Activated naive CD8-positive, alpha-beta T cell (primary cell): Measurements from ENCODE around the gene LHCGR.

Source experiments
- H3K27ac Mint-ChIP-seq: one replicate; pipeline ENCODE4 v1.8.0; 2021; ENCODE audit warnings: mixed read lengths
- H3K27me3 Mint-ChIP-seq: one replicate; pipeline ENCODE4 v1.8.0; 2021; ENCODE audit warnings: mixed read lengths
- H3K36me3 Mint-ChIP-seq: one replicate; pipeline ENCODE4 v1.8.0; 2021; ENCODE audit warnings: mixed read lengths
- H3K4me1 Mint-ChIP-seq: one replicate; pipeline ENCODE4 v1.8.0; 2021; ENCODE audit warnings: low read depth, mixed read lengths
- H3K4me3 Mint-ChIP-seq: one replicate; pipeline ENCODE4 v1.8.0; 2021; ENCODE audit warnings: mild to moderate bottlenecking, mixed read lengths
- H3K9me3 Mint-ChIP-seq: one replicate; pipeline ENCODE4 v1.8.0; 2021; ENCODE audit warnings: low read depth, mixed read lengths

LHCGR gene

DNA sequence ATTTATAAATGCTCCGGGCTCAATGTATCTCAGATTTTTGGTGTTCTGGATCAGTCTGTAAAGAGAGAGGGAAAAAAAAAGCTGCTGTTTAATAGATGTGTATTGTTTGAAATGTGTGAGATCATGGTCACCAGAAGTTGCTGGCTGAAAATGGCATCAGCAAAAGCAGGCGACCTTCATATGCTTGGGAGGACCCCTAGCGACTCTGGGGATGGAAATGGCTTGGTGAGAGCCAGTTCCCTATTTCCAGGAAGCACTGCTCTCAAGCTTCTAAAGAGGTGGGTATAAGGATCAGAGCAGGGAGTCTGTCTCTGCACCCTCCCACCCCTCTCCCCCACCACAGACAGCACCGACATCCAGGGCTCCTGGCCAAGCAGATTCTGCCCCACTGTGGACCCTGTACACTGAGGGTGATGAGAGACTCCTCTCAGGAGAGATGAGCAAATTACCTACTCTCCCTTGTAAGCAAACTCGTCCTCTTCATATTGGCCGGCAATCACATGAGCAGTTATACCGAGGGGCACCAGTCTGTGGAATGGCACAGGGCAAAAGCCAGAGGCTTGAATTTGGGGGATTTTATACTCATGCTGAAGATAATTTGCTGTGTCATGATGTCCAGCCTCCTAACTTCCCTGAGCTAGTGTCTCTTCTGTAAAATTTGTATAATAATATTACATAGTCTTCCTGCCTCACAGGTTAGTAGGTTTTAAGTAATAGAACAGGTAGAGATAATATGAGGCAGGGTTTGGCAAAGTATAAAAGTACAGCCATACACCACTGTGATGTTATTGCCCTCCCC is 29.6 kb downstream of the LHCGR start:
- Mint-ChIP-seq H3K27me3 (peaks cover 7% of the 10 kb centered on the region), H3K4me3 (no peak overlapping the region), H3K36me3 (no peaks in the 10 kb centered on the region), H3K27ac (no peak overlapping the region), H3K9me3 (no peaks in the 10 kb centered on the region), H3K4me1 (no peaks in the 10 kb centered on the region)

DNA sequence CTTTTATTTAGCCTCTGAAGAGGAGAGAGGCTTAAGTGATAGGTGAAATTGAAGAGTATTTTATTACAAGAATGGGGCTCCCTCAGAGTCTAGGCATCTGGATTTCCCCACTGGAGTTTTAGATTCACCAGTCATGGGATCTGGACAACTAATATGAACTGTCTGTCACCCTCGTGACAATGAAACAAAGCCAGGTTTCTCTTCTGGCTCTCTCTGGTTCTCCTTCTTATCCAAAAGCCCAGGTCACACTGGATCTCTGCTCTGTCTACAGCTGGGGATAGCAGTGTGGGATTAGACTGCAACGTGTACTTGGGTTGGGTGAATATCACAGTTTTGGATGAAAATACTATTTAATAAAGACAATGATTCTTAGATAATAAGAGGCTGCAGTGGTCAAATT is 31.2 kb downstream of the LHCGR start:
- Mint-ChIP-seq H3K36me3 (no peaks in the 10 kb centered on the region), H3K27ac (no peak overlapping the region), H3K9me3 (no peaks in the 10 kb centered on the region), H3K27me3 (peaks cover 8% of the 10 kb centered on the region), H3K4me1 (no peaks in the 10 kb centered on the region), H3K4me3 (no peak overlapping the region)

DNA sequence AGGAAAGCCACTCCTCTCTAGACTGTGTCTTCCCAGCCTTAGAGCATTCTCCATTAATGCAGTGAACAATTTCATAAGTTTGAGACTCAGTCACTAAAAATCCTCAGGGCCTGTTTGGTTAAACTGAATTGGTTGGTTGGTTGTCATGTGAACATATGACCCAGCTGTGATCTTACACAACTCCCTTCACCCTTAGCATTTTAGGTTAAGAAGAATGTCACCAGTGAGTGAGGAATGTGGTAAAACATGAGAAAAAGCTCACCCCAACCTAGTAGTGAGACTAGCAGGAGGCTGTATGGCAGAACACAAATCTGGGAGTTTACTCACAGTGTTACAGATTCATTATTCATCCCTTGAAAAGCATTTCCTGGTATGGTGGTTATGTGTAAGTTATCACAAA is 32.4 kb downstream of the LHCGR start:
- peaks cover 4% of the 10 kb centered on the region for H3K27me3 Mint-ChIP-seq
- no peaks in the 10 kb centered on the region for H3K4me1 Mint-ChIP-seq
- H3K9me3 Mint-ChIP-seq = no peaks in the 10 kb centered on the region
- H3K4me3 Mint-ChIP-seq = no peak overlapping the region
- no peaks in the 10 kb centered on the region for H3K36me3 Mint-ChIP-seq
- H3K27ac Mint-ChIP-seq = no peak overlapping the region

DNA sequence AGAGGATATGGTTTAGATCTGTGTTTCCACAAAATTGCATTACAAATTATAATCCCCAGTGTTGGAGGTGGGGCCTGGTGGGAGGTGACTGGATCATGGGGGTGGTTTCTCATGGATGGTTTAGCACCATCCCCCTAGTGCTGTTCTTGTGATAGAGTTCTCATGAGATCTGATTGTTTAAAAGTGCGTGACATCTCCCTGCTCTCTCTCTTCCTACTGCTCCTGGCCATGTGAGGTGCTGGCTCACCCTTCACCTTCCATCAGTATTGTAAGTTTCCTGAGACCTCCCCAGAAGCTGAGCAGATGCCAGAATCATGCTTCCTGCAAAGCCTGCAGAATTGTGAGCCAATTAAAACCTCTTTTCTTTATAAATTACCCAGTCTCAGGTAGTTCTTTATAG is 33.1 kb downstream of the LHCGR start:
- Mint-ChIP-seq H3K9me3 (no peaks in the 10 kb centered on the region), H3K36me3 (no peaks in the 10 kb centered on the region), H3K27ac (no peak overlapping the region), H3K27me3 (peaks cover 2% of the 10 kb centered on the region), H3K4me1 (no peaks in the 10 kb centered on the region), H3K4me3 (no peak overlapping the region)

DNA sequence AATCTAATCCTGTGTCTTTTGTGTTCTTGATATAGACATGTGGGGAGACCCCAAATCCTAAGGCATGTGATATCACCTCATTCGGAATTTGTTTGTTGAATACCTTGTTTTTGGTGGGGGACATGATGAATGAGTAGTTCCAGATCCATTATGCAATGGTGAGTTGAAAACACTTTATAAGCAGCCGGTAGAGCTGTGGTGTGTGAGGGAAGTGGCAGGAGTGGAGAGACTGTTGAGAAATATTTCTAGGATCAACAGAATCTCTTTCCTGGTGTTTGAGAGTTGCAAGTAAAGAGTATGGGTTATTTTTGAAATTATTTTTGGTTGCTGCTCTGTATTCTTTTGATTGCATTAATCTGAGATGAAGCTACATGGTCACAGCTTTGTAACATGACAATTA is 34.4 kb downstream of the LHCGR start:
- H3K9me3 Mint-ChIP-seq = no peaks in the 10 kb centered on the region
- peaks cover 2% of the 10 kb centered on the region for H3K27me3 Mint-ChIP-seq
- no peak overlapping the region for H3K27ac Mint-ChIP-seq
- no peaks in the 10 kb centered on the region for H3K4me1 Mint-ChIP-seq
- H3K4me3 Mint-ChIP-seq = no peak overlapping the region
- H3K36me3 Mint-ChIP-seq = no peaks in the 10 kb centered on the region

DNA sequence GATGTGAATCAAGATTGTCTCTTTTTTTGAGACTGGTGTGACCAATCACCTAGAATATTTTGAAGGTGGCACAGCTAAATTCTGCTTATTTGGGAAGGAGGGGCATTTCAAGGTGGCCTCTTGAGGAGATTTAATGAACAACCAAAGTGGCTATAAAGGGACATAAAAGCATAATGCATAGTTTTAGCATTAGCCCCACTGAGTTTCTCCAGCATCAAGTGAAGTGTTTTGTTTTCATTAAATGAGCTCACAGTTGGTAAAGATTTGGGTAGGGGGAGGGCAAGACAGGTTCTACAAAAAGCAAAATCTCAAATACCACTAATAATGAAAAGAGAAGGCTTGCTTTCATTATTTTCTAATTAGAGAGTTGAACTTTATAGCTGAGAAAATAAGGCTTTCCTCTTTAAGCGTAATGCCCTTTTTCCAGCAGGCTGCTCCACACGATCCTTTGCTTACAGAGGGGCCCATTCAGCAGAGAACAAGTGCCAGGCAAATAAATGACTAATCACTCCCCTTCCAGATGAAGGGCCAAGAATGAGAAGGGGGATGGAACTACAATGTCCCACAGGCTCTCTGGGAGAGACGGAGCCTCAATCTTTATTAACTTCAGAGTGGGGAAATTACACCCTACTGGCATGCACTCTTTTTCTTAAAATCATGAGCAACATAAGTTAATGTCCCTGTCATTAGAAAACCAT is 35.9 kb downstream of the LHCGR start:
- H3K4me1 Mint-ChIP-seq = no peaks in the 10 kb centered on the region
- no peaks in the 10 kb centered on the region for H3K9me3 Mint-ChIP-seq
- no peak overlapping the region for H3K4me3 Mint-ChIP-seq
- peaks cover 2% of the 10 kb centered on the region for H3K27me3 Mint-ChIP-seq
- H3K27ac Mint-ChIP-seq = no peak overlapping the region
- no peaks in the 10 kb centered on the region for H3K36me3 Mint-ChIP-seq

DNA sequence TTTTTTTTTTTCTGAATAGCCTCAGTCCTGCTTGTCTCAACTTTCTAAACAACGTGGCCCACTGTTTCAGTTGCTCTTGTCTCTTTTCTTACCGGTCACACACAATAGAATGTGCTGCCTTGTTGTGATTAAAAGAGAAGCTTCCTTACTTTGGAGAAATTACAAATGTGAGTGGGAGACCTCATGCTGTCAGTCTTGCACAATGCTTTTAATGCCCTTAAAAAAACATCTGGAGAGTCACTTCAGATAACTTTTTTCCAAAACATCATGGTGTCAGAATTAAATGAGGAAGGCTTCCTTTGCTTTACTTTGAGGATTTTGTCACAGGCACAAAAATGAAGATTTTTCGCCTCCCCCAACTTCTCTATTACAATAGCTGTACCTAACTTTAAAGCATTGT is 37.7 kb downstream of the LHCGR start:
- H3K4me3 Mint-ChIP-seq = no peak overlapping the region
- H3K27me3 Mint-ChIP-seq = peaks cover 2% of the 10 kb centered on the region
- H3K36me3 Mint-ChIP-seq = no peaks in the 10 kb centered on the region
- no peaks in the 10 kb centered on the region for H3K9me3 Mint-ChIP-seq
- H3K4me1 Mint-ChIP-seq = no peaks in the 10 kb centered on the region
- H3K27ac Mint-ChIP-seq = no peak overlapping the region

DNA sequence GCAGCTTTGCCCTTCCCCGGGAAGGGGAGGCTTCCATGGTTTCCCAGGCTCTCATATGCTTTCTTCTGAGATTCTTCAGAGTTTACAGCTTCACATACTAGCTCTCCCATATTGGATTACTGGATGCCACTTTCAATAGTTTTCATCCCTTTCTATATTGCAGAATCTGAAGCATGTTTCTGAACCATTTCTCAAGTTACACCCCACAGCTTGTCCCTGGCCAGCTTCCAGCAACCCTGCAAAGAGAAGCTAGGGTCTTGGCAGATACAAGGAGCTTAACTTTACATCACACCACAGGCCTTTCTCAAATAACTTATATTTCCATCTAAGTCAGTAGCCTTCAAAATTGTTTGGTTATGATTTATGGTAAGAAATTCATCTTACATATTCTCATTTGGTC is 39.6 kb downstream of the LHCGR start:
- H3K4me3 Mint-ChIP-seq = no peak overlapping the region
- no peak overlapping the region for H3K27ac Mint-ChIP-seq
- no peaks in the 10 kb centered on the region for H3K9me3 Mint-ChIP-seq
- peaks cover 10% of the 10 kb centered on the region for H3K27me3 Mint-ChIP-seq
- H3K36me3 Mint-ChIP-seq = no peaks in the 10 kb centered on the region
- no peaks in the 10 kb centered on the region for H3K4me1 Mint-ChIP-seq

DNA sequence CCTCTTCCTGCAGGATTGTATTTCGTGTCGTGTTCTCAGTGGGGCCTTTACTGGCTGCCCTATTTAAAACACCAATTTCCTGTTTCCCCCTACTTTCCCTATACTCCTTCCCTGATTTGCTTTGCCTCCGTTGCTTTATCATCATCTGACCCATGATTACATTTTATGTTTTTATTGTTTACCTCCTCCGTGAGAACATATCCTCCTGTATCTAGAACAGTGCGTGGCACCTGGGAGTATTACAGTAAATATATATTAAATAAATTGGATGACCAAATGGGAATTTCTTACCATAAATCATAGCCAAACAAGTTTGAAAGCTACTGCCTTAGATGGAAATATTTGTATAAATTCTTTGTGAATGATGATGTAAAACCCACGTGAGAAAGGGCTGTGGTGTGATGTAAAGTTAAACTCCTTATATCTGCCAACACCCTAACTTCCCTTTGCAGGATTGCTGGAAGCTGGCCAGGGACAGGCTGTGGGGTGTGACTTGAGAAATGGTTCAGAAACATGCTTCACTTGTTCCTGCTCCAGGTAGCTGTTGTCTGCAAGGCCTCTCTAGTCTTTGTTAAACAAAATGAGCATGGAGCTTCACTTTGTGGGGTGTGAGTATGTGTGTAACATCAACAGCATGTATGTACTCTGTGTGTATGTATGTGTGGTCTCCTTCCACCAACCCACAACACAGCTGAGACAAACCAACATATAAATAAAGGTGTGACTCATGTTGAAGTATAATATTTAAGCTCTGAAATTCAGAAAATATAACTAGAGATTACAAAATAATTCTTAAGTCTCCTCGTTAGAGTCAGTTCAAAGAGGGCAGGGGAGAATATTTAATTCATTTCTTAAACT is 40.3 kb downstream of the LHCGR start:
- Mint-ChIP-seq H3K4me3 (no peak overlapping the region), H3K9me3 (no peaks in the 10 kb centered on the region), H3K36me3 (no peaks in the 10 kb centered on the region), H3K27me3 (peaks cover 12% of the 10 kb centered on the region), H3K4me1 (no peaks in the 10 kb centered on the region), H3K27ac (no peak overlapping the region)

DNA sequence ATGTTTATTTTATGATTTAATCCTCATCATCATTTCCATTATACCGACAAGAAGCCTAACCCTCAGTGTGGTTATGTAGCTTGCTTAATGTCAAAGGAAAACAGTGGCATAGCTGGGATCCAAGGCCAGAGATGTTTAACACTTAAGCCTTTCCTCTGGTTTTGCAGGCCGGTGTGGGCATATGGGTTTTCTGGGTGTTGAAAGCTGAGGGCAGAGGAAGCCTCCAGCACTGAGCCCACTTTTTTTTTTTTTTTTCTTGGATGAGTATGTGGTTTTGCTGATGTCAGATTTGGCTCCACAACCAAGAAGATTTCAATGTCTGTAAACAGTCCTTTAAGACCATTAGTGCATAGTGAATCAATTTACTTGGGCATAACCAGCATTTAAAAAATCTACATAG is 41.3 kb downstream of the LHCGR start:
- Mint-ChIP-seq H3K4me1 (no peaks in the 10 kb centered on the region), H3K9me3 (no peaks in the 10 kb centered on the region), H3K27me3 (peaks cover 12% of the 10 kb centered on the region), H3K27ac (no peak overlapping the region), H3K36me3 (no peaks in the 10 kb centered on the region), H3K4me3 (no peak overlapping the region)

DNA sequence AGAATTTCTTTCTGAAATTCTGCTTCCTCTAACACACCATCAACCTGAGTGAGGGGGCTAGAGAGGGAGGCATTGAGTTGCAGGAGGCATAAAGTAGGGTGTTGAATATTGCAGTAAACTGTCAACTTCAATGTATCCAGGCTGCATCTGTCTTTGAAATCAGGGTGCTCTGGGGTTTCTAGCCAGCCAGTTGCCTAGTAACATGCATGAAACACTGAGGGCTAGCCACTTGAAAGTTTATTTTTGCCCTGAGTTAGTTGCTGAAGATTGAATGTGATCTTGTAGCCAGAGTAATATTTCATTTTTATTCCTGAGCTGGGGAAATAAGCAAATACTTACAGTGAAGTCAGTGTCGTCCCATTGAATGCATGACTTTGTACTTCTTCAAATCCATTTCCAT is 41.9 kb downstream of the LHCGR start:
- Mint-ChIP-seq H3K4me1 (no peaks in the 10 kb centered on the region), H3K4me3 (no peak overlapping the region), H3K27me3 (peaks cover 12% of the 10 kb centered on the region), H3K9me3 (no peaks in the 10 kb centered on the region), H3K27ac (no peak overlapping the region), H3K36me3 (no peaks in the 10 kb centered on the region)

DNA sequence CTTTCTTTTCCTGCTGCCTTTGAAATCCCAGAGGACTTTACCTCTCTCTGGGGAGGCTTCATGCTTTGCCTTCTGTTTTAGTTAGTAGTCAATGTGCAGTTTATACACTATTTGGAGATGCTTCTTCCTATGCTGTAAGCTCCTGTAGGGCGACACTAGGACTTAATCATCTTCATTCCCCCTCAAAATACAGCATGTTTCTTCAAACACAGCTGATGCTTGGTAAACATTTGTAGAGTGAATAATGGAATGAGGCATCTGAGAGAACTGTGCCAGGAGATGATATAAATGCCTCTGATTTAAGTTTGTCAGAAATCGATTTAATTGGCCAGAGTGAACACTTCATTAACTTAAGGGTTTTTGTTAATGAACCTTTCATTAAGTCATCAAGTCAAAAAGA is 43.4 kb downstream of the LHCGR start:
- H3K36me3 Mint-ChIP-seq = no peaks in the 10 kb centered on the region
- no peaks in the 10 kb centered on the region for H3K4me1 Mint-ChIP-seq
- no peak overlapping the region for H3K27ac Mint-ChIP-seq
- peaks cover 12% of the 10 kb centered on the region for H3K27me3 Mint-ChIP-seq
- H3K4me3 Mint-ChIP-seq = no peak overlapping the region
- H3K9me3 Mint-ChIP-seq = no peaks in the 10 kb centered on the region

DNA sequence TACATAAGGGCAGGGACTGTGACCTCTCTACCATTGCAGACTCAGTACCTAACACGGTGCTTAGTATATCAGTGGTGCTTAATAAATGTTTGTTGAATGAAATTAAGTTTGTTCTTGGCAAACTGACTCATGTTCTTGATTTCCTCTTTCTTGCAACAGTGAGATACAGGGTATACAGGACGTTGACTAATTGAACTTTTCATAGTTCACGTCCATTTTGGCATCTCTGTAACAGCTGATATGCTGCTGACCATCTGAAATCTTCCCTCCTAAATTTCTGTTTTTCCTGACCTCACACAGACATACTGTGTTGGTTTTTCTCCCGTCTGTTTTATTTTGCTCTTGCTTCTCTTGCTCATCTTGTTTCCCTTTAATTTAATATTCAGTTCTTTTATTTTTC is 44.2 kb downstream of the LHCGR start:
- no peaks in the 10 kb centered on the region for H3K4me1 Mint-ChIP-seq
- peaks cover 12% of the 10 kb centered on the region for H3K27me3 Mint-ChIP-seq
- no peak overlapping the region for H3K27ac Mint-ChIP-seq
- no peaks in the 10 kb centered on the region for H3K9me3 Mint-ChIP-seq
- no peak overlapping the region for H3K4me3 Mint-ChIP-seq
- no peaks in the 10 kb centered on the region for H3K36me3 Mint-ChIP-seq

DNA sequence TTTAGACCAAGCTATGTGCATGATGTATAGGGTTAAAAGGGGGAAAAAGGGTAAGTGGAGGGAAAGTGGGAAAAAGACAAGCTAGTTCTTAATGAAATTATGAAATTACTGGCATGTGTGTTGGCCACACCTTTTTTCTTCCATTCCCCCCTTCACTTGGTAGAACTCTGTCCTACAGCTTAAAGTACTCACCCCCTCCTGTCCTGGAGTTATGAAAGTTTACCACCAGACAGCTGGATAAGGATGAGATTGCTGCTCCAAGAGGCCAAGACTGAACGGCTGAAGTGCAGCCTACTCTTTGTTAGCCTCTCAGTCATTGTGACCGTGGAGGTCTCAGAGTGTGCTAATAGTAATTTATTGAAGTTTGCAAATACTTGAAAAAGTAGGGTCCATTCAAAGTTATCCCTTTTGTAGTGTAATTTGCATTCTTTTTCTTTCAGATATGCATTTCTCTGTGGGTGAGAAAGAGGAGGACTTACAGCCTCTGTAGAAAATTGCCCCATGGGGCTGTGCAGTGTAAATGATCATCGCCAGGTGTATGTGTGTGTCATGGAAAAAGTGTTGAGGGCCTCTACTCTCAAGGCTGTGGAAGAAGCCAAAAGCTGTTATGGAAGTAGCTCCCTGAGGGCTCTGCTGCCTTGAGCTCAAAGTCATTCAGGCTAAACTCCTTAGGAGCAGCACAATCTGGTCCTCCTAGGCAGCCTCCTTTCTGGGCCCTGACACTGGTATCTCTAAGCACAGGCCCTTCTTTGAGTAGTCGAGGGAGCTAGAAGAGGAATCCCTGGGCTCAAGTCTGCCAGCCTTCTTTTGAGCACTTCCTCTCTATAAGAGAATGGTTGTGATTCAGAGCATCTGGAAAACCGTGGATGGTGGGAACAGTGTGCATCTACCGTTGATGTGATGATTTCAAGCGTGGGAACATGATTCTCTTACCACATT is 46.2 kb downstream of the LHCGR start:
- peaks cover 12% of the 10 kb centered on the region for H3K27me3 Mint-ChIP-seq
- no peak overlapping the region for H3K4me3 Mint-ChIP-seq
- H3K4me1 Mint-ChIP-seq = no peaks in the 10 kb centered on the region
- no peaks in the 10 kb centered on the region for H3K36me3 Mint-ChIP-seq
- no peaks in the 10 kb centered on the region for H3K9me3 Mint-ChIP-seq
- no peak overlapping the region for H3K27ac Mint-ChIP-seq
